Stomach (tissue), 4 donors: Measurements from ENCODE around the gene ARL2BP.

Source experiments
- EP300 ChIP-seq: sonication (generic); formaldehyde crosslinking; IDR thresholded peaks from one replicate; pipeline ENCODE4 v1.6.1; 2017; ENCODE audit warnings: antibody characterized with exemption
- POLR2A ChIP-seq, 4 donors: fragments of 450-650 bp; IDR thresholded peaks; one replicate each; pipeline ENCODE4 v1.6.1; 2016; ENCODE audit warnings: antibody characterized with exemption in 4 of 4, control low read depth in 2 of 4, mild to moderate bottlenecking in 1 of 4, moderate library complexity in 1 of 4
- POLR2AphosphoS5 ChIP-seq, 3 donors: sonication (generic); formaldehyde crosslinking; IDR thresholded peaks; one replicate each; pipeline ENCODE4 v1.6.1; 2016; ENCODE audit warnings: antibody characterized with exemption in 3 of 3
- TF ChIP-seq, protein P1 (sequence below), 7 experiments: fragments of 450-650 bp in 4 of 7; fragments of 200-600 bp in 3 of 7; sonication (generic) in 3 of 7; IDR thresholded peaks; one replicate each; pipeline ENCODE4 v1.5.1; 2016 to 2019; ENCODE audit warnings: antibody characterized with exemption in 7 of 7, control low read depth in 2 of 7, mild to moderate bottlenecking in 1 of 7

DNA sequence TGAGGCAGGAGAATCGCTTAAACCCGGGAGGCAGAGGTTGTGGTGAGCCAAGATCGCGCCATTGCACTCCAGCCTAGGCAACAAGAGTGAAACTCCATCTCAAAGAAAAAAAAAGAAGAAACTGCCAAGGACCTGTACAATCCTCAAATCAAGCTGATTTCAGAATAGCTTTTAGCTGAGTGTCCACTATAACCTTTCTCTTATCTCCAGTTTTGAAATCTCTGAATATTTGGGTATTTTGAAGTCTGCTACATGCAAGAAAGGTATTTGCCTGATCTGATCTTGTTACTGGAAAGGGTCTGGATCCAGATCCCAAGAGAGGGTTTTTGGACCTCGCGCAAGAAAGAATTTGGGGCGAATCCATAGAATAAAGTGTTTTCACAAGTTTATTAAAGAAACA, 19.1 kb upstream of the ARL2BP start:
- TF ChIP-seq POLR2A (IDR thresholded peaks at IDR 0.05): no peak
- TF ChIP-seq, protein P1, sequence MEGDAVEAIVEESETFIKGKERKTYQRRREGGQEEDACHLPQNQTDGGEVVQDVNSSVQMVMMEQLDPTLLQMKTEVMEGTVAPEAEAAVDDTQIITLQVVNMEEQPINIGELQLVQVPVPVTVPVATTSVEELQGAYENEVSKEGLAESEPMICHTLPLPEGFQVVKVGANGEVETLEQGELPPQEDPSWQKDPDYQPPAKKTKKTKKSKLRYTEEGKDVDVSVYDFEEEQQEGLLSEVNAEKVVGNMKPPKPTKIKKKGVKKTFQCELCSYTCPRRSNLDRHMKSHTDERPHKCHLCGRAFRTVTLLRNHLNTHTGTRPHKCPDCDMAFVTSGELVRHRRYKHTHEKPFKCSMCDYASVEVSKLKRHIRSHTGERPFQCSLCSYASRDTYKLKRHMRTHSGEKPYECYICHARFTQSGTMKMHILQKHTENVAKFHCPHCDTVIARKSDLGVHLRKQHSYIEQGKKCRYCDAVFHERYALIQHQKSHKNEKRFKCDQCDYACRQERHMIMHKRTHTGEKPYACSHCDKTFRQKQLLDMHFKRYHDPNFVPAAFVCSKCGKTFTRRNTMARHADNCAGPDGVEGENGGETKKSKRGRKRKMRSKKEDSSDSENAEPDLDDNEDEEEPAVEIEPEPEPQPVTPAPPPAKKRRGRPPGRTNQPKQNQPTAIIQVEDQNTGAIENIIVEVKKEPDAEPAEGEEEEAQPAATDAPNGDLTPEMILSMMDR (IDR thresholded peaks at IDR 0.05): no peak
- no peak for TF ChIP-seq POLR2AphosphoS5 (IDR thresholded peaks at IDR 0.05)
- no peak for TF ChIP-seq EP300
